SK-N-SH (cell line): Measurements from ENCODE around the gene SLC8B1.

Source experiments
- CTCF ChIP-seq: fragments of 200-600 bp; sonication (generic); IDR thresholded peaks from 2 replicates; pipeline ENCODE4 v1.6.1; 2017; ENCODE audit warnings: antibody characterized with exemption, mild to moderate bottlenecking, moderate library complexity
- POLR2AphosphoS5 ChIP-seq: IDR thresholded peaks from 2 replicates; pipeline ENCODE4 v1.6.1; 2012; ENCODE audit warnings: low read depth, low read length
- TAF1 ChIP-seq: IDR thresholded peaks from 2 replicates; pipeline ENCODE4 v1.6.1; 2012; ENCODE audit warnings: low read depth, mild to moderate bottlenecking, low read length, moderate library complexity, borderline replicate concordance

GRCh38 chr12:113292091-113292490 lies 42.8 kb downstream of the SLC8B1 start:
- TF ChIP-seq POLR2AphosphoS5 (no peak), TAF1 (no peak), CTCF (no peak)
